ENCODE measurements around the gene GPRIN3.
"Not testable (repeated sequence)": the region's sequence is repeated elsewhere in the genome, so short reads cannot be mapped to it uniquely, and the experiment has no call there.

The GPRIN3 gene

GRCh38 chr4:89212666-89213381, 94.8 kb downstream of the GPRIN3 start:
- no peak for DNase-seq

- no peak for DNase-seq
These were observed 103.0 kb downstream of the GPRIN3 start for GRCh38 chr4:89204624-89205023.

GRCh38 chr4:89203902-89204301, 103.7 kb downstream of the GPRIN3 start:
- no peak for DNase-seq

- not testable (repeated sequence) for DNase-seq
These were observed 108.2 kb downstream of the GPRIN3 start for GRCh38 chr4:89199394-89199793.

GRCh38 chr4:89197920-89198319, 109.7 kb downstream of the GPRIN3 start:
- DNase-seq: no peak

DNA sequence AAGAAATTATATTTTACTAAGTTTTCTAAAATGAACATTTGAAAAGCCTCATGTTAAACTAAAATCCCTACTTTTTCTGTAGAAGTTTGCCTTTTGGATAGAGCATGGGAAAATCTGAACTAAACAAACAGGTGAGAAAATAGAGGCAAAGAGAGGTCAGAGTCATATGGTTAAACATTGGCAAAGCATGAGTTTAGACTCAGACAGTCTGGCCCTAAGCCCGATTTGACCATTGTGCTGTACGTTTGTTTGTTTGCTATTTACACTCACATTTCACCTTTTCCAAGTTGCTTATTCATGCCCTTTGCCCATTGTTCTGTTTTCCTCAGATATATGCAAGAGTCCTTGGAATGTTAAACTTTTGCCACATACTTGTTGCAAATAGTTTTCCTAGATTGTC, 110.9 kb downstream of the GPRIN3 start:
- no peak for DNase-seq

DNA sequence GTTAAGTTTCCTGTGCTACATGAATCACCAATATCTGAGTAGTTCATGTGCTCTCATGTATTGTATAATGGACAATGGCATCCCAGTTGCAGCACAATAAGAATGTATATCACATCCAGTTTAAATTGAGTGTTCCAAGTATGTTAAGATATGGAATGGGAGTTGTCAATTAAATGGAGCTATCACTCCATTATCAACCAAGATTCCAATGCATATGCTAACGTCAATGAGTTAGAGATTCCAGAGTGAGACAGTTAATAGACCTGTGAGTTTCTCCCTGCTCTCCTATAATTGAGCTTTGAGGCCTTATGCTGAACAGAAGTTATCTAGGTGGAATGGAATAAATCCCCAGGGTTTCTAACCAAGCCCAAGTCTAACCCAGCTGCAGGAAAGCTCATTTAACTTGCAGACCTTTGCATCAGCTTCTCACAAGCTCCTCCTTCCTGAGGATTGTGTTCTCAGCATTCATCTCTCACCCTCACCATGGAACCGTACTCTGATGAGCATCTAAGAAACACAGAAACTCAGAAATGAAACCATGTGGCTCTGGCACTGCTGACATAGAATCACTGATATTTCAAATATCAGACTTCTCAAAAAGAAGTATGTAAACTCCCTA, 111.4 kb downstream of the GPRIN3 start:
- DNase-seq: no peak

DNA sequence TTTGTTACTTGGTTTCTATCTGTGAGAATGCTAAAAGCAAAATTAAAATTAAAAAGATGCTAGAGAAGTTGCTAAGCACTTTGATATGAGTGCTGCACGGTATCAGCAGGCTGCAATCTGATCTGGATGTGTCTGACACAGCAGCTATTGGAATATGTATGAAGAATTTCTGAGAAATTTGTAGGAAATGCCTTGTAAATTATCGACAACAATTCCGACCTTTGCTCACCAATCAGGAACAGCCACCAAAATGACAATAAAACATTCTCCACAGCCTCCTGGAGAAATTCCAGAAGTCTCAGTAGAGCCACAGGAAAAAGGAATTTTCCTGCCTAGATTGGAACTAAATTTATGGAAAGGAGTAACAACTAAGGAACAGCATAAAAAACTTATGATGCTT, 113.8 kb downstream of the GPRIN3 start:
- no peak for DNase-seq

Data from stimulated activated CD4-positive, alpha-beta T cell treated with anti-CD3 and anti-CD28 coated beads, Interleukin-15, amount 100 ng/mL, for 24 hours (primary cell).